ENCODE measurements around the gene TIMD4.

- TF ChIP-seq CTCF (IDR thresholded peaks at IDR 0.05) (no peak), EZH2 (IDR thresholded peaks at IDR 0.05; ENCODE audit: borderline replicate concordance, insufficient read depth, low read depth, low read length, poor library complexity, severe bottlenecking) (no peak)
Measured at GRCh38 chr5:156963125-156963524, at the start of gene TIMD4.
